Measurements from ENCODE around the gene MCM6. TPM values are rescaled to one million over a fixed set of nuclear protein-coding genes. Genes with fewer than 3 reads are reported as not detected.

The MCM6 gene
- total RNA-seq, 1 donor from 2014 or later = 28.9 TPM

GRCh38 chr2:135899567-135899966, 23.3 kb upstream of the MCM6 start:
- Mint-ChIP-seq H3K9me3 (no peaks in the 10 kb centered on the region), H3K4me3 (no peak overlapping the region), H3K4me1 (no peaks in the 10 kb centered on the region), H3K27me3 (no peaks in the 10 kb centered on the region), H3K36me3 (ENCODE audit: low read depth) (peaks cover 24% of the 10 kb centered on the region), H3K27ac (no peak overlapping the region)
- no peak for ATAC-seq (ENCODE audit: low read depth)
- POLR2A ChIA-PET = no interaction called here
- CTCF ChIA-PET = no interaction called here
- no peak for DNase-seq
- TF ChIP-seq, protein P1, sequence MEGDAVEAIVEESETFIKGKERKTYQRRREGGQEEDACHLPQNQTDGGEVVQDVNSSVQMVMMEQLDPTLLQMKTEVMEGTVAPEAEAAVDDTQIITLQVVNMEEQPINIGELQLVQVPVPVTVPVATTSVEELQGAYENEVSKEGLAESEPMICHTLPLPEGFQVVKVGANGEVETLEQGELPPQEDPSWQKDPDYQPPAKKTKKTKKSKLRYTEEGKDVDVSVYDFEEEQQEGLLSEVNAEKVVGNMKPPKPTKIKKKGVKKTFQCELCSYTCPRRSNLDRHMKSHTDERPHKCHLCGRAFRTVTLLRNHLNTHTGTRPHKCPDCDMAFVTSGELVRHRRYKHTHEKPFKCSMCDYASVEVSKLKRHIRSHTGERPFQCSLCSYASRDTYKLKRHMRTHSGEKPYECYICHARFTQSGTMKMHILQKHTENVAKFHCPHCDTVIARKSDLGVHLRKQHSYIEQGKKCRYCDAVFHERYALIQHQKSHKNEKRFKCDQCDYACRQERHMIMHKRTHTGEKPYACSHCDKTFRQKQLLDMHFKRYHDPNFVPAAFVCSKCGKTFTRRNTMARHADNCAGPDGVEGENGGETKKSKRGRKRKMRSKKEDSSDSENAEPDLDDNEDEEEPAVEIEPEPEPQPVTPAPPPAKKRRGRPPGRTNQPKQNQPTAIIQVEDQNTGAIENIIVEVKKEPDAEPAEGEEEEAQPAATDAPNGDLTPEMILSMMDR (IDR thresholded peaks at IDR 0.05) = no peak
- intact Hi-C loops (cut with micrococcal nuclease) = no loop called here

GRCh38 chr2:135898234-135898786, 22.1 kb upstream of the MCM6 start:
- CTCF ChIA-PET = no interaction called here
- POLR2A ChIA-PET = no interaction called here
- intact Hi-C loops (cut with micrococcal nuclease) = no loop called here
- ATAC-seq (ENCODE audit: low read depth) (no peak), DNase-seq (no peak)
- TF ChIP-seq, protein P1 (IDR thresholded peaks at IDR 0.05) = no peak
- H3K27me3 Mint-ChIP-seq = no peaks in the 10 kb centered on the region
- peaks cover 14% of the 10 kb centered on the region for H3K36me3 Mint-ChIP-seq (ENCODE audit: low read depth)
- H3K9me3 Mint-ChIP-seq = no peaks in the 10 kb centered on the region
- no peak overlapping the region for H3K4me3 Mint-ChIP-seq
- H3K27ac Mint-ChIP-seq = no peak overlapping the region
- no peaks in the 10 kb centered on the region for H3K4me1 Mint-ChIP-seq

DNA sequence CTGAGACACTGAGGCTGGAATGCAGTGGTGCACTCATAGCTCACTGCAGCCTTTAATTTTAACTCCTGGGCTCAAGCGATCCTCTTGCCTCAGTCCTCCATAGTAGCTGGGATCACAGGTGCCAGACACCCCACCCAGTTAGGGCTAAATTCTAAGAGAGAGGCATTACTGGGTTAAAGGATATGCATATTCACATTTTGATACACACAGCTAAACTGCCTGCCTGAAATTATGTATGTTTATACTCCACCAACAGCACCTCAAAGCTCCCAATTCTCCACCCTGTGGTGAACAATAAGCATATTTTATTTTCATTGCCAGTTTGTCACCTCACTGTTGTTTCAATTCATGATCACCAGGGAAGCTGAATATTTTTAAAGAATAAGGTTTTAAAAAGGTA, 18.7 kb upstream of the MCM6 start:
- Mint-ChIP-seq H3K27me3 (no peaks in the 10 kb centered on the region), H3K4me1 (no peaks in the 10 kb centered on the region), H3K27ac (no peak overlapping the region), H3K4me3 (no peak overlapping the region), H3K9me3 (no peaks in the 10 kb centered on the region), H3K36me3 (ENCODE audit: low read depth) (peaks cover 5% of the 10 kb centered on the region)
- intact Hi-C loops (cut with micrococcal nuclease) = no loop called here
- POLR2A ChIA-PET = no interaction called here
- CTCF ChIA-PET = no interaction called here
- ATAC-seq (ENCODE audit: low read depth) = no peak
- TF ChIP-seq, protein P1 (IDR thresholded peaks at IDR 0.05) = no peak
- no peak for DNase-seq

DNA sequence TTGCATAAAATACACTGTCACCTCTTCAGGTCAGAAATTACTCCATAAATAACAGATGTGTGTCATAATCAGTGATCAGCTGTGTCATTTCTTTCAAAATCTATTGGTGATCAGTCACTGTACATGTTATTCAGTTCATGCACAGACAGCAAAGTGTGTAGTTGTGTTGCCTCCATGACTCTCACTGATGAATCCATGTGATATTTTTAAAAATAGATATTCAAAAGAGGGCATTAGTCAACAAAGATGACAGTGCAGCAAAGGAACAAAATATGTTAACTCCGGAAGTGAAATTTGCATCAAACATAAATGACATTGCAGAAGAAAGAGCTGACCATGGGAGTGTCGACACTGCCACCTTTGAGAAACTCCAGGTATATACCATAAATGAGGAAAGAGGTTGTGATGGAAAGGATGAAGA, 17.1 kb upstream of the MCM6 start:
- Mint-ChIP-seq H3K4me3 (no peak overlapping the region), H3K4me1 (no peaks in the 10 kb centered on the region), H3K9me3 (peaks cover 5% of the 10 kb centered on the region), H3K36me3 (ENCODE audit: low read depth) (peaks cover 2% of the 10 kb centered on the region), H3K27ac (no peak overlapping the region), H3K27me3 (no peaks in the 10 kb centered on the region)
- CTCF ChIA-PET = no interaction called here
- intact Hi-C loops (cut with micrococcal nuclease) = no loop called here
- TF ChIP-seq, protein P1 (IDR thresholded peaks at IDR 0.05) = no peak
- DNase-seq (no peak), ATAC-seq (ENCODE audit: low read depth) (no peak)
- POLR2A ChIA-PET = interaction anchor here (0.7 kb wide), 1 partner anchor 325 kb away, joined by 3 read pairs; no protein-coding TSS in a partner anchor

GRCh38 chr2:135890835-135891234, 14.6 kb upstream of the MCM6 start:
- H3K27me3 Mint-ChIP-seq = no peaks in the 10 kb centered on the region
- no peak for DNase-seq
- intact Hi-C loops (cut with micrococcal nuclease) = no loop called here
- no peaks in the 10 kb centered on the region for H3K36me3 Mint-ChIP-seq (ENCODE audit: low read depth)
- H3K9me3 Mint-ChIP-seq = peaks cover 6% of the 10 kb centered on the region
- TF ChIP-seq, protein P1 (IDR thresholded peaks at IDR 0.05) = no peak
- ChIA-PET POLR2A (no interaction called here), CTCF (no interaction called here)
- H3K4me1 Mint-ChIP-seq = no peaks in the 10 kb centered on the region
- H3K4me3 Mint-ChIP-seq = no peak overlapping the region
- no peak for ATAC-seq (ENCODE audit: low read depth)
- no peak overlapping the region for H3K27ac Mint-ChIP-seq

Data from activated B cell treated with CpG ODN at 0.5 μM for 24 hours (primary cell).